ENCODE results near the gene MAD2L2. TPM values are rescaled to one million over a fixed set of nuclear protein-coding genes. Genes with fewer than 3 reads are reported as not detected.

MAD2L2 gene
- polyA plus RNA-seq, 1 experiment = 77.1 TPM

GRCh38 chr1:11641776-11642305 lies 39.1 kb downstream of the MAD2L2 start:
- ChIA-PET POLR2A (no interaction called here), CTCF (interaction anchor here (0.6 to 11.6 kb wide), 24 partner anchors 8 to 1206 kb away, joined by 3 to 192 read pairs (median 4); partner anchors contain the start of gene FBXO6)
- TF ChIP-seq, protein P1, sequence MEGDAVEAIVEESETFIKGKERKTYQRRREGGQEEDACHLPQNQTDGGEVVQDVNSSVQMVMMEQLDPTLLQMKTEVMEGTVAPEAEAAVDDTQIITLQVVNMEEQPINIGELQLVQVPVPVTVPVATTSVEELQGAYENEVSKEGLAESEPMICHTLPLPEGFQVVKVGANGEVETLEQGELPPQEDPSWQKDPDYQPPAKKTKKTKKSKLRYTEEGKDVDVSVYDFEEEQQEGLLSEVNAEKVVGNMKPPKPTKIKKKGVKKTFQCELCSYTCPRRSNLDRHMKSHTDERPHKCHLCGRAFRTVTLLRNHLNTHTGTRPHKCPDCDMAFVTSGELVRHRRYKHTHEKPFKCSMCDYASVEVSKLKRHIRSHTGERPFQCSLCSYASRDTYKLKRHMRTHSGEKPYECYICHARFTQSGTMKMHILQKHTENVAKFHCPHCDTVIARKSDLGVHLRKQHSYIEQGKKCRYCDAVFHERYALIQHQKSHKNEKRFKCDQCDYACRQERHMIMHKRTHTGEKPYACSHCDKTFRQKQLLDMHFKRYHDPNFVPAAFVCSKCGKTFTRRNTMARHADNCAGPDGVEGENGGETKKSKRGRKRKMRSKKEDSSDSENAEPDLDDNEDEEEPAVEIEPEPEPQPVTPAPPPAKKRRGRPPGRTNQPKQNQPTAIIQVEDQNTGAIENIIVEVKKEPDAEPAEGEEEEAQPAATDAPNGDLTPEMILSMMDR (IDR thresholded peaks at IDR 0.05; ENCODE audit: insufficient read depth, low read depth, low read length) = no peak
- no peaks in the 10 kb centered on the region for H3K36me3 ChIP-seq (ENCODE audit: control insufficient read depth, insufficient read depth, low read length)
- no peak overlapping the region for H3K4me3 ChIP-seq (ENCODE audit: low read depth, low read length)
- no peak for DNase-seq (ENCODE audit: low read depth)
- peaks cover 2% of the 10 kb centered on the region for H3K27me3 ChIP-seq (ENCODE audit: control insufficient read depth, insufficient read depth, low read length)

- CTCF ChIA-PET = interaction anchor here (1.1 to 11.6 kb wide), 6 partner anchors 9 to 604 kb away, joined by 3 to 192 read pairs (median 10); no protein-coding TSS in a partner anchor
- Histone ChIP-seq H3K27me3 (ENCODE audit: control insufficient read depth, insufficient read depth, low read length) (no peaks in the 10 kb centered on the region; the same call in 1 of the 2 replicates), H3K4me3 (ENCODE audit: low read depth, low read length) (no peak overlapping the region), H3K36me3 (ENCODE audit: control insufficient read depth, insufficient read depth, low read length) (no peaks in the 10 kb centered on the region)
- DNase-seq (ENCODE audit: low read depth) = no peak
- TF ChIP-seq, protein P1 (IDR thresholded peaks at IDR 0.05; ENCODE audit: insufficient read depth, low read depth, low read length) = no peak
- POLR2A ChIA-PET = no interaction called here
These were observed 40.0 kb downstream of the MAD2L2 start for GRCh38 chr1:11640944-11641343.

- TF ChIP-seq, protein P1 (IDR thresholded peaks at IDR 0.05; ENCODE audit: insufficient read depth, low read depth, low read length) = no peak
- ChIA-PET CTCF (interaction anchor here (0.7 to 11.6 kb wide), 3 partner anchors 400 to 739 kb away, joined by 3 to 192 read pairs (median 102); no protein-coding TSS in a partner anchor), POLR2A (no interaction called here)
- no peak for DNase-seq (ENCODE audit: low read depth)
- no peaks in the 10 kb centered on the region; the same call in 1 of the 2 replicates for H3K27me3 ChIP-seq (ENCODE audit: control insufficient read depth, insufficient read depth, low read length)
- H3K36me3 ChIP-seq (ENCODE audit: control insufficient read depth, insufficient read depth, low read length) = no peaks in the 10 kb centered on the region
- no peak overlapping the region for H3K4me3 ChIP-seq (ENCODE audit: low read depth, low read length)
These were observed 40.8 kb downstream of the MAD2L2 start for GRCh38 chr1:11640101-11640500.

GRCh38 chr1:11639372-11639771 lies 41.6 kb downstream of the MAD2L2 start:
- H3K4me3 ChIP-seq (ENCODE audit: low read depth, low read length) = no peak overlapping the region
- no peaks in the 10 kb centered on the region for H3K36me3 ChIP-seq (ENCODE audit: control insufficient read depth, insufficient read depth, low read length)
- no peaks in the 10 kb centered on the region; the same call in 1 of the 2 replicates for H3K27me3 ChIP-seq (ENCODE audit: control insufficient read depth, insufficient read depth, low read length)
- POLR2A ChIA-PET = no interaction called here
- DNase-seq (ENCODE audit: low read depth) = no peak
- CTCF ChIA-PET = interaction anchor here (1.4 kb wide), 1 partner anchor 398 kb away, joined by 6 read pairs; no protein-coding TSS in a partner anchor
- TF ChIP-seq, protein P1 (IDR thresholded peaks at IDR 0.05; ENCODE audit: insufficient read depth, low read depth, low read length) = no peak

DNA sequence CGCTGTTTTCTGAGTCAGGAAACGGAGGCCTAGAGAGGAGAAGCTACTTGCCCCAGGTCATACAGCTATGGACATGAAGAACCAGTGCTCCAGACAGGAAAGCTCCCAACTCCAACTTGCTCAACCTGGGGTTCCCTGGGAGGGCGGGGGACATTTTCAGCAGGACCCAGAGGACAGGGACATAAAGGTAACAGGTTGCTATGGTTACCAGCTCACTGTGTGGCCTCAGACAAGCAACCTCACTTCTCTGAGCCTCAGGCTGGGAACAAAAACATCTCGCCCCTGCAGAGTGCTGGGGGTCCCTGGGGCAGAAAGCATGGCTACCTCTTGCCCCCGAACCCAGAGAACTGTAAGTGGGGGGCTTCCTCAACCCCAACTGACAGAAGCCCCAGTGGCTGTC lies 42.8 kb downstream of the MAD2L2 start:
- DNase-seq (ENCODE audit: low read depth) = no peak
- no peaks in the 10 kb centered on the region; the same call in 1 of the 2 replicates for H3K27me3 ChIP-seq (ENCODE audit: control insufficient read depth, insufficient read depth, low read length)
- no peaks in the 10 kb centered on the region for H3K36me3 ChIP-seq (ENCODE audit: control insufficient read depth, insufficient read depth, low read length)
- no peak overlapping the region for H3K4me3 ChIP-seq (ENCODE audit: low read depth, low read length)
- ChIA-PET POLR2A (interaction anchor here (0.6 kb wide), 1 partner anchor 417 kb away, joined by 3 read pairs; no protein-coding TSS in a partner anchor), CTCF (interaction anchor here (0.6 to 2.0 kb wide), 4 partner anchors 299 to 600 kb away, joined by 3 to 15 read pairs (median 4); no protein-coding TSS in a partner anchor)
- TF ChIP-seq, protein P1 (IDR thresholded peaks at IDR 0.05; ENCODE audit: insufficient read depth, low read depth, low read length) = no peak

Measured in BJ (cell line).